Uterus (tissue), 4 donors: ENCODE results near the gene PLEKHM1. TPM values are rescaled to one million over a fixed set of nuclear protein-coding genes. Genes with fewer than 3 reads are reported as not detected.

Source experiments
- DNase-seq, 2 donors: peaks; one replicate each; pipeline ENCODE4 v3.0.0-alpha.2; 2019 to 2020
- H3K27ac ChIP-seq, 2 donors: fragments of 200-600 bp; sonication (generic); 1 replicate in 1 of 2; 2 replicates in 1 of 2; pipeline ENCODE4 v1.5.1; 2016 to 2018
- H3K27me3 ChIP-seq, 2 donors: fragments of 200-600 bp; sonication (generic); one replicate each; pipeline ENCODE4 v1.5.1; 2018 to 2019; ENCODE audit warnings: control low read depth in 1 of 2
- H3K36me3 ChIP-seq, 2 donors: fragments of 200-600 bp; sonication (generic); one replicate each; pipeline ENCODE4 v1.5.1; 2019; ENCODE audit warnings: control low read depth in 1 of 2
- H3K4me1 ChIP-seq, 2 donors: fragments of 200-600 bp; sonication (generic); one replicate each; pipeline ENCODE4 v1.5.1; 2018 to 2019; ENCODE audit warnings: control low read depth in 1 of 2
- H3K4me3 ChIP-seq, 2 donors: fragments of 200-600 bp; sonication (generic); 1 replicate in 1 of 2; 2 replicates in 1 of 2; pipeline ENCODE4 v1.5.1; 2018 to 2019; ENCODE audit warnings: mild to moderate bottlenecking in 1 of 2
- H3K9me3 ChIP-seq, 2 donors: fragments of 200-600 bp; sonication (generic); one replicate each; pipeline ENCODE4 v1.5.1; 2019; ENCODE audit warnings: control low read depth in 1 of 2
- POLR2A ChIP-seq, 2 donors: fragments of 450-650 bp; IDR thresholded peaks; one replicate each; pipeline ENCODE4 v1.6.1; 2016; ENCODE audit warnings: antibody characterized with exemption in 2 of 2, mild to moderate bottlenecking in 1 of 2, moderate library complexity in 1 of 2
- intact Hi-C: fragments of 100-400 bp; cut with DNase I; formaldehyde crosslinking; loops from one replicate; pipeline ENCODE4 v1.15.1; 2023; ENCODE audit warnings: low total_unique reads
- total RNA-seq, 4 donors: library from RNA; depleted of rRNA in 3 of 4; stranded (reverse); fragments of >200 nt in 3 of 4; gene quantifications; one replicate each; pipeline versions ENCODE4 v1.1.0 to v1.2.4, GENCODE V29; 2014 to 2023
- TF ChIP-seq, protein P1 (sequence below), 4 experiments: fragments of 200-600 bp in 2 of 4; fragments of 450-650 bp in 2 of 4; sonication (generic) in 2 of 4; IDR thresholded peaks; one replicate each; pipeline ENCODE4 v1.5.1; 2016 to 2019; ENCODE audit warnings: antibody characterized with exemption in 4 of 4, mild to moderate bottlenecking in 2 of 4, moderate library complexity in 1 of 4
- donor health status: DM: yes; HTN: yes; CAD: no.

Gene PLEKHM1
- total RNA-seq, 4 donors from 2014 or later = 6.9 to 107 (median 33.0) TPM

DNA sequence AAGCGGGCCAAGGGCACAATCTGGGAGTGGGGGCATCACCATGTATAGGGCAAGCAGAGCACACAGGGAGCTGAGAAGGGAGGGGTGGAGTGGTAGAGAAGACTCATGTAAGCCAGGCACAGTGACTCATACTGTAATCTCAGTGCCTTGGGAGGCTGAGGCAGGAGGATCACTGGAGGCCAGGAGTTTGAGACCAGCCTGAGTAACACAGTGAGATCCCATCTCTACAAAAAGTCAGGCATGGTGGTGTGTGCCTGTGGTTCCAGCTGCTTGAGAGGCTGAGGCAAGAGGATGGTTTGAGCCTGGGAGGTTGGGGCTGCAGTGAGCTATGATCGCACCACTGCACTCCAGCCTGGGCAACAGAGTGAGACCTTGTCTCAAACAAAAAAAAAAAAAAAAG lies 98.6 kb downstream of the PLEKHM1 start:
- no peaks in the 10 kb centered on the region for H3K4me1 ChIP-seq
- H3K9me3 ChIP-seq = no peaks in the 10 kb centered on the region
- no peaks in the 10 kb centered on the region for H3K27me3 ChIP-seq
- H3K36me3 ChIP-seq = no peaks in the 10 kb centered on the region
- no peak for DNase-seq
- H3K27ac ChIP-seq = no peak overlapping the region
- H3K4me3 ChIP-seq = no peak overlapping the region
- TF ChIP-seq POLR2A (IDR thresholded peaks at IDR 0.05) = no peak
- TF ChIP-seq, protein P1, sequence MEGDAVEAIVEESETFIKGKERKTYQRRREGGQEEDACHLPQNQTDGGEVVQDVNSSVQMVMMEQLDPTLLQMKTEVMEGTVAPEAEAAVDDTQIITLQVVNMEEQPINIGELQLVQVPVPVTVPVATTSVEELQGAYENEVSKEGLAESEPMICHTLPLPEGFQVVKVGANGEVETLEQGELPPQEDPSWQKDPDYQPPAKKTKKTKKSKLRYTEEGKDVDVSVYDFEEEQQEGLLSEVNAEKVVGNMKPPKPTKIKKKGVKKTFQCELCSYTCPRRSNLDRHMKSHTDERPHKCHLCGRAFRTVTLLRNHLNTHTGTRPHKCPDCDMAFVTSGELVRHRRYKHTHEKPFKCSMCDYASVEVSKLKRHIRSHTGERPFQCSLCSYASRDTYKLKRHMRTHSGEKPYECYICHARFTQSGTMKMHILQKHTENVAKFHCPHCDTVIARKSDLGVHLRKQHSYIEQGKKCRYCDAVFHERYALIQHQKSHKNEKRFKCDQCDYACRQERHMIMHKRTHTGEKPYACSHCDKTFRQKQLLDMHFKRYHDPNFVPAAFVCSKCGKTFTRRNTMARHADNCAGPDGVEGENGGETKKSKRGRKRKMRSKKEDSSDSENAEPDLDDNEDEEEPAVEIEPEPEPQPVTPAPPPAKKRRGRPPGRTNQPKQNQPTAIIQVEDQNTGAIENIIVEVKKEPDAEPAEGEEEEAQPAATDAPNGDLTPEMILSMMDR (IDR thresholded peaks at IDR 0.05) = no peak
- intact Hi-C loops = no loop called here

DNA sequence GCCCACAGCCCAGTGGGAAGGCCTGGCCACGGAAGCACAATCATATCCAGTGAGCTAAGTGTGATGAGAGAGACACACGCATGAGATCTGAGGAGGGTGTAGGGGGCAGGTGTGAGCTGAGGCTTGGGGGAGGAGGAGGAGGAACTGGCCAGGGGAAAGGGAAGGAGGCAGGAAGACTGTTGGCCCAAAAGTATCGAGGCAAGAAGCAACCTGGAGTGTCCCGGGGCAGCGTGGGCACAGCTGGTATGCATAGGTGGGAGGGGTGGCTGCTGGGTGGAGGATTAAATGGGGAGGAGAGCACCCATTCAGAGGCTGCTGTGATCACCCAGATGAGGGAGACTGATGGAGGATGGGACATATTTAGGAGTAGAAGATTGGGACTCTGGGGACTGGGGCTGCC lies 99.2 kb downstream of the PLEKHM1 start:
- TF ChIP-seq POLR2A (IDR thresholded peaks at IDR 0.05) = no peak
- TF ChIP-seq, protein P1 (IDR thresholded peaks at IDR 0.05) = no peak
- Histone ChIP-seq H3K27me3 (no peaks in the 10 kb centered on the region), H3K4me3 (no peak overlapping the region), H3K27ac (no peak overlapping the region), H3K36me3 (no peaks in the 10 kb centered on the region), H3K4me1 (no peaks in the 10 kb centered on the region), H3K9me3 (no peaks in the 10 kb centered on the region)
- DNase-seq = no peak
- intact Hi-C loops = no loop called here

DNA sequence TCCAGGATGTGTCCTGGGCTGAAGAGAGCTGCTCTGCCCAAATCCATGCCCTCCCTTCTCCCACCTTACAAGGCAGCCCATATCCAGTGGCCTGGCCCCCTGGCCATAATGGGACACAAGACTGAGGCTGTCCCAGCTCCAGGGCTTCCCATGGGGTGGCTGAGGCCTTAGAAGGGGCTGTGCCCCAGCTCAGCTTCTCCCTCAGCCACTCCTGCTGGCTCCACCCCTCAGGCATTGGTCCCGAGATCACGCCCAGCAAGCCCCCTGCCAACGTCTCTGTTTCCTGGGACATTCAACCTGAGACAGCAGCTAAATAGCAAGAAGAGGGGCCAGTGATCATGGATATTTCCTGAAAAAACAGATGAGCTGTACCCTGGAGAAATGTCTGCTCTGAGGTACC lies 101.2 kb downstream of the PLEKHM1 start:
- no peak overlapping the region for H3K4me3 ChIP-seq
- TF ChIP-seq POLR2A (IDR thresholded peaks at IDR 0.05) = no peak
- TF ChIP-seq, protein P1 (IDR thresholded peaks at IDR 0.05) = no peak
- intact Hi-C loops = loop anchor here (5.0 kb wide), 2 partner anchors 112 to 162 kb away; no protein-coding TSS in a partner anchor
- no peaks in the 10 kb centered on the region for H3K36me3 ChIP-seq
- H3K9me3 ChIP-seq = no peaks in the 10 kb centered on the region
- no peak for DNase-seq
- H3K27ac ChIP-seq = no peak overlapping the region
- no peaks in the 10 kb centered on the region for H3K27me3 ChIP-seq
- no peaks in the 10 kb centered on the region for H3K4me1 ChIP-seq

DNA sequence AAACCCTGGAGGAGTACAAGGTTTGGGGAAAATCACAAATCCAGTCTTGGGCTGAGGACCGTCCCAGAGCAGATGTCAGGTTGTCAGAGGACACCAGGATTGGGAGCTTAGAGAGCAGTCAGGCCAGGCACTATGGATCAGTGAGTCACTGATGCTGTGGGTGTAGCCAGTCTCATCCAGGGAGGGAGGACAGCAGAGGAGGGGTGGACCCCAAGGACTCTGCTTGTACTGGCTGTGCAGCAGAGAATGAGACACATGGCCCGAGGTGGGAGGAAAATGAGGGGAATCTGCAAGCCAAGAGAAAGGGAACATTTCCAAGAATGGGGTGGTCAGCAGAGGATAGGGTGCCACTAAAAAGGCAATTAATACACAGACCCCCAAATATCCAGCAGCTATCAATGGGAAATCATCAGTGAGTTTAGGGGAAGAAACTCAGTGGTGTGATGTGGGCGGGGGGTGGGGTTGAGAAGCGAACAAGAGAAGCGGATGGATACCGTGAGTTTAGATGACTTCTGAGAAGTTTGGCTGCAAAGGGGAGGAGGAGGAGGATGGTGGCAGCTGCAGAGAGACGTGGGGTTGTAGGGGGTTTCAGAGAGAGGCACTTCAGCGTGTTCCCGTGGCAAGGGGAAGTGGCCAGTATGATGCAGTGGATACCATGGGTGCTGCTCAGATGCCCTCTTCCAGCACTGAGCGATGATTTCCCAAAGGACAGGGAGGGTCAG lies 101.8 kb downstream of the PLEKHM1 start:
- Histone ChIP-seq H3K9me3 (no peaks in the 10 kb centered on the region), H3K4me1 (no peaks in the 10 kb centered on the region), H3K4me3 (no peak overlapping the region), H3K27ac (no peak overlapping the region), H3K36me3 (no peaks in the 10 kb centered on the region), H3K27me3 (no peaks in the 10 kb centered on the region)
- TF ChIP-seq, protein P1 (IDR thresholded peaks at IDR 0.05) = no peak
- no peak for TF ChIP-seq POLR2A (IDR thresholded peaks at IDR 0.05)
- intact Hi-C loops = loop anchor here (5.0 kb wide), 2 partner anchors 111 to 161 kb away; no protein-coding TSS in a partner anchor
- DNase-seq = no peak

DNA sequence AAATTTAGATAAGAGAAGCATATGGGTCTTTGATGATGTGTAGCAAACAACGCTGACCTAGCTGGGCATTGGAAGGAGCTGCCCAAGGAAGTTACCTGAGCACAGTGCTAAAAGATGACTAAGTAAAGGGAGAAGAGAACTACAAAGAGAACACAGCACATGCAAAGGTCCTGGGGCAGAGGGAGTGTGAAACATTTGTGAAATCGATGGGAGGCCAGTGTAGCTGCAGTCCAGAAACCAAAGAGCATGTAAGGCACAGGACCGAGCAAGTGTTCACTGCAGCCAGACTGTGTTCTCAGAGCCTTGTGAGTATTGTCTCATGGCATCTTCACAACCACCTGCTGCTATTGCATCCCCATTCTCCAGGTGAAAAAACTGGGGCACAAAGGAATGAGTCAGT lies 102.8 kb downstream of the PLEKHM1 start:
- no peaks in the 10 kb centered on the region for H3K4me1 ChIP-seq
- no peak for DNase-seq
- no peaks in the 10 kb centered on the region for H3K9me3 ChIP-seq
- no peak for TF ChIP-seq POLR2A (IDR thresholded peaks at IDR 0.05)
- TF ChIP-seq, protein P1 (IDR thresholded peaks at IDR 0.05) = no peak
- H3K36me3 ChIP-seq = no peaks in the 10 kb centered on the region
- H3K27me3 ChIP-seq = no peaks in the 10 kb centered on the region
- intact Hi-C loops = loop anchor here (5.0 kb wide), 2 partner anchors 110 to 160 kb away; no protein-coding TSS in a partner anchor
- H3K27ac ChIP-seq = no peak overlapping the region
- H3K4me3 ChIP-seq = no peak overlapping the region
